ENCODE measurements around the gene STOX2. TPM values are rescaled to one million over a fixed set of nuclear protein-coding genes. Genes with fewer than 3 reads are reported as not detected.

STOX2 gene
- total and polyA plus RNA-seq, 2 donors (not counting 3 experiments of a cell fraction or from before 2014, with no cell fraction given): 0.03 to 0.24 TPM

DNA sequence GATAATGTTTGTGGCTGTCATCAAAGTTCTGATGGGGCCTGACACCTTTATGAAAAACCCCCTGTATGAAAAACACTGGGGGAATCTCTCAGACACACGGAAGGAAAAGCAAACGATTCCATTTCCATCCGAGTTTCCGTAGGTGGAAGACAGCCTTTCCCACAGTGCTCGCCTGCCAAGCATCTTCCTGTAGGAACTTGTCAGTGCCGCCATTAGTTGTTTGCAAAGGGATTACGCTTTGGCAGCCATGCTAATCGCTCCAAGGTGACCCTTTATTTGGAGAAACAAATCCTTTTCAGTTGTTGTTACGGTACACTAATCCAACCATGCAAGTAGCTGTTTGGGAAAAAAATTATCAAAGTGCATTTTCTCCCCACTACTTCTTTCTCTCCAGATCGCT, 44.4 kb upstream of the STOX2 start:
- no peak for FAIRE-seq
- Histone ChIP-seq H3K79me2 (ENCODE audit: control insufficient read depth, insufficient read depth, low read length) (no peaks in the 10 kb centered on the region), H2AFZ (ENCODE audit: low read depth, low read length) (no peak overlapping the region), H3K9me3 (replicated peaks; ENCODE audit: control insufficient read depth, insufficient read depth, low read length) (no peaks in the 10 kb centered on the region), H3K4me1 (ENCODE audit: control insufficient read depth, extremely low read depth, insufficient read depth, low read length) (no peaks in the 10 kb centered on the region), H3K4me2 (ENCODE audit: insufficient read depth, low read length) (no peak overlapping the region), H3K9me1 (replicated peaks; ENCODE audit: control insufficient read depth, extremely low read depth, insufficient read depth, low read length) (no peaks in the 10 kb centered on the region), H4K20me1 (replicated peaks; ENCODE audit: control insufficient read depth, extremely low read depth, insufficient read depth, low read length) (no peaks in the 10 kb centered on the region), H3K27me3 (ENCODE audit: control insufficient read depth in 2 of 2, insufficient read depth in 2 of 2, low read length in 2 of 2) (no peaks in the 10 kb centered on the region), H3K4me3 (replicated peaks in 1 of 3; ENCODE audit: insufficient read depth in 1 of 3, low read depth in 1 of 3, low read length in 3 of 3) (no peak overlapping the region), H3K27ac (ENCODE audit: insufficient read depth, low read depth, low read length) (no peak overlapping the region), H3K36me3 (ENCODE audit: control insufficient read depth in 2 of 2, extremely low read depth in 1 of 2, insufficient read depth in 2 of 2, low read length in 2 of 2) (no peaks in the 10 kb centered on the region), H3K9ac (replicated peaks; ENCODE audit: extremely low read depth, insufficient read depth, low read length) (no peak overlapping the region)
- no TSS peak for BruUV-seq (replicated peaks)
- dilution Hi-C loops (cut with MboI; ENCODE audit: extremely low pct_ligation_motif_present, low sequenced_read_pairs) (no loop called here), intact Hi-C loops (cut with micrococcal nuclease) (no loop called here)
- CTCF ChIA-PET: no interaction called here
- DNase-seq (ENCODE audit: low read depth, low spot score): no peak
- POLR2A ChIA-PET: no interaction called here
- TF ChIP-seq MYC (IDR thresholded peaks at IDR 0.05; ENCODE audit: low read depth, low read length): no peak
- TF ChIP-seq, protein P1, sequence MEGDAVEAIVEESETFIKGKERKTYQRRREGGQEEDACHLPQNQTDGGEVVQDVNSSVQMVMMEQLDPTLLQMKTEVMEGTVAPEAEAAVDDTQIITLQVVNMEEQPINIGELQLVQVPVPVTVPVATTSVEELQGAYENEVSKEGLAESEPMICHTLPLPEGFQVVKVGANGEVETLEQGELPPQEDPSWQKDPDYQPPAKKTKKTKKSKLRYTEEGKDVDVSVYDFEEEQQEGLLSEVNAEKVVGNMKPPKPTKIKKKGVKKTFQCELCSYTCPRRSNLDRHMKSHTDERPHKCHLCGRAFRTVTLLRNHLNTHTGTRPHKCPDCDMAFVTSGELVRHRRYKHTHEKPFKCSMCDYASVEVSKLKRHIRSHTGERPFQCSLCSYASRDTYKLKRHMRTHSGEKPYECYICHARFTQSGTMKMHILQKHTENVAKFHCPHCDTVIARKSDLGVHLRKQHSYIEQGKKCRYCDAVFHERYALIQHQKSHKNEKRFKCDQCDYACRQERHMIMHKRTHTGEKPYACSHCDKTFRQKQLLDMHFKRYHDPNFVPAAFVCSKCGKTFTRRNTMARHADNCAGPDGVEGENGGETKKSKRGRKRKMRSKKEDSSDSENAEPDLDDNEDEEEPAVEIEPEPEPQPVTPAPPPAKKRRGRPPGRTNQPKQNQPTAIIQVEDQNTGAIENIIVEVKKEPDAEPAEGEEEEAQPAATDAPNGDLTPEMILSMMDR (IDR thresholded peaks at IDR 0.05; ENCODE audit: extremely low read depth in 1 of 2, insufficient read depth in 1 of 2, low read depth in 1 of 2, low read length in 2 of 2): no peak
- TF ChIP-seq POLR2AphosphoS5 (IDR thresholded peaks at IDR 0.05; ENCODE audit: insufficient read depth, low read depth, low read length): no peak
- no peak for TF ChIP-seq GATA2 (IDR thresholded peaks at IDR 0.05; ENCODE audit: insufficient read depth, insufficient read length, low read depth, low read length)
- no peak for TF ChIP-seq EZH2 (IDR thresholded peaks at IDR 0.05; ENCODE audit: borderline replicate concordance, low read depth, low read length, severe bottlenecking)
- no peak for TF ChIP-seq FOS (IDR thresholded peaks at IDR 0.05; ENCODE audit: borderline replicate concordance, insufficient read depth, low read length)
- TF ChIP-seq POLR2A (IDR thresholded peaks at IDR 0.05; ENCODE audit: low read depth, low read length): no peak
- TF ChIP-seq, protein P2, sequence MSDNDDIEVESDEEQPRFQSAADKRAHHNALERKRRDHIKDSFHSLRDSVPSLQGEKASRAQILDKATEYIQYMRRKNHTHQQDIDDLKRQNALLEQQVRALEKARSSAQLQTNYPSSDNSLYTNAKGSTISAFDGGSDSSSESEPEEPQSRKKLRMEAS (IDR thresholded peaks at IDR 0.05; ENCODE audit: insufficient read depth, insufficient read length): no peak
- no peak for TF ChIP-seq JUN (IDR thresholded peaks at IDR 0.05; ENCODE audit: borderline replicate concordance, insufficient read depth, insufficient read length, low read depth)
